Fibroblast of gingiva (primary cell): Measurements from ENCODE around the gene TOGARAM2.
"Not testable (repeated sequence)": the region's sequence is repeated elsewhere in the genome, so short reads cannot be mapped to it uniquely, and the experiment has no call there.

ENCODE experiments used
- DNase-seq: peaks from one replicate; pipeline ENCODE4 v3.0.0-alpha.2; 2011; ENCODE audit warnings: low read depth

The TOGARAM2 gene

DNA sequence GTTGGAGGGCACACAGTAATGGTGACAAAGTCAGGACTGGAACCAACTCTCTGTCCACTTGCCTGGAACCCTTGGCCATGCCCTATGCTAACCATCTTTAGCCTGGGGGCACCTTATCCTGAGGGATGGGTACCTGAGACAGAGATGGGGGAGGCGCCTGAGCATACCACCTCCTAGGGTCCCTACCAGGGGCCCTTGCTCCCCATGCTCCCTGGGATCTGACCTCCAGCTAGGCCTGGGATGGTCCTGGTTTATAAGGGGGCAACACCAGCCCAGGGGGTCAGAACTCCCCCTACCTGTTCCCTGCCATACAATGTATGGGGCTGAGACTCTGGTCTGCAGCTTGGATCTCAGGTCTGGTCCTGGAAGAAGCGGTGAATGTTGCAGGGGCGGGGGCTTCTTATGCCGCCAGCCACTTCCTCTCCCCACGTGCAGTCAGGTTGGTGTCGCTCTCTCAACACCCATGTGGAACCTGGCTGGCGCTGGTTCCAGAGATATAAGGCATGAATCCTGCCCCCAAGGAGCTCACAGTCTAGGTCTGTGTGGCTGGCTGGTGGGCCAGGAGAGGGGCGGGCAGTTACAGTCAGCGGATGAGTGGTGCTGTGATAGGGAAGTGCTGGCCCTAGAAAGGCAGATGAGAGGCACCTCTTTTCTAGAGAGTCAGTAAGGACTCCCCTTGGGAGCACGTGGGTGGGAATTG lies 3.8 kb upstream of the TOGARAM2 start:
- no peak for DNase-seq

DNA sequence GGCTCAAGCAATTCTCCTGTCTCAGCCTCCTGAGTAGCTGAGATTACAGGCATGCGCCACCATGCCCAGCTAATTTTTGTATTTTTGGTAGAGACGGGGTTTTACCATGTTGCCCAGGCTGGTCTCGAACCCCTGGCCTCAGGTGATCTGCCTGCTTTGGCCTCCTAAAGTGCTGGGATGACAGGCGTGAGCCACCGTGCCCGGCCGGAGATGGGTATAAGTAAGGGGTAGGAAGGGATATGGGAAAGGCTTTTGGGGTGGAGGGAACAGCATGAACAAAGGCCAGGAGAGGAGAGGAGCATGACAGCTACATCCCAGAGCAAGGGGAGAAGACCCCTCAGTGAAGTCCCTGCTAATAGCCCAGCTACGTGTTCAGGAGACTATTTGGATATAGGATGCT lies 3.1 kb upstream of the TOGARAM2 start:
- DNase-seq, result not testable (repeated sequence)

DNA sequence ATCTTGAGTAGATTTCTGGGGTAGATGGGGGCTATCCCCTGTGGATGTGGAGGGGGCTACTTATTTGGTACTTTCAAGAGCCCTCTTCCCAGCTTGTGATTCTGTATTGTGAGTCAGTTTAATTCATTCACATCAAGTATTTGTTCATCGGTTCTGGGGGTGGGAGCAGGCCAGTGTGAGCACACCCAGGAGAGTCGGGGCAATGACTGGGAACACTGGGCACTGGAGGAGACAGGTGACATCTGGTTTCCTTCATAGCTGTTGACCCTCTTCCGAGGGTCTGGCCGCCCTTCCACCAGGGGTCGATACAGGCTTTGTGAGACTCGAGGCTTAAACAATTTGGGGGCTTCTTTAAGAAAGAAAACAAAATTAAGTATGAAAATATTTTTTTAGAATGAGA lies 2.5 kb upstream of the TOGARAM2 start:
- no peak for DNase-seq

DNA sequence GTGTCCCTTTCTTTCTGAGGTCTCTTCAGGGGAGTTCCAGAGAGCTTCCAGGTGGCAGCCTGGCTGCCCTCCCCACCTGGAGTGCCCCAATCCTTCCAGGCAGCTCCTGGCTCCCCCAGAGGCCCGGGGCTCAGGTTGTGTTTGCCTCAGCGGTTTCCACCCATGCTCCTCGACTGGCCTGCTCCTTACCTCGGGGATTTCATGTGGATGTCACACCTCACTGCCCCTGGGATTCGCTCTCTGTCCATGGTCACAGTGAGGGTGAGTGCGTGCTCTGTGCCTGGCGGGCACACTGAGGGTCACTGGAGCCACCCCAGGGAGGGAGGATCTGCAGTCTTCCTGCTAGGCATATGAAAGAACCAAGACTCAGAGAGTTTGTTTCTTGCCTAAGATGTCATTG lies 2.1 kb upstream of the TOGARAM2 start:
- DNase-seq, result no peak

DNA sequence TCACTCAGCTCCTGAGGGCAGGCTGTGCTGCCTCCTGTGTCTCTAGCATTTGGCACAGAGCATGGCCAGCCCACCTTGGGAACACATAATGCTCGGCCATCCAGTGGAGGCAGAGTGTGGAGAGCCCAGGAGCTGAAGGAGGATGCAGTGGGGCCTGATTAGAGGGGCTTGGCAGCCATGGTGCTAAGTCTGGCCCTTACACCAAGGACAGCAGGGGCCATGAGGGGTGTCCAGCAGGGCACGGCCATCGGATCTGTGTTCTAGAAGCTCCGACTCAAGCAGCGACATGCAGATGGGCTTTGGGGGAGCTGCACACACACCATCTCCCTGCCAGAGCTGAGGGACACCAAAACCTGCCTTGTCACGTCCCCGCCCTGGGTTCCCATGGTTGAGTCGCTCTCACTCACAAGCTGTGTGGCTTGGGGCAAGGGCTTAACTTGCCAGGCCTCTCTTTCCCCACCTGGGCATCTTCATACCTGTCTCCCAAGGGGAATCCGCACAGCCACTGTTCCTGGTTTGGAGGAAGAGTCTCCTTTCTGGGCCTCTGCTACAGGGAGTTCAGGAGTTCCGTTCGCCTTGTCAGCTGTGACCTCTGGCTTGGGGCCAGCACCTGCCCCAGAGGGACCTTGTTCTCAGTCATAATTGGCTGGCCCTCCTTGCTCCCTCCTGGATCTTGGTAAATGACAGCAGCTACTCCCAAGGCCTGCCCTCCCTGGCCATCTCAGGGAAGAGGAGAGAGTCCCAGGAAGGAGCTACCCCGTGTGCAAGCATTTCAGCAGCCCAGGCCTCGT lies 1.3 kb upstream of the TOGARAM2 start:
- no peak for DNase-seq

DNA sequence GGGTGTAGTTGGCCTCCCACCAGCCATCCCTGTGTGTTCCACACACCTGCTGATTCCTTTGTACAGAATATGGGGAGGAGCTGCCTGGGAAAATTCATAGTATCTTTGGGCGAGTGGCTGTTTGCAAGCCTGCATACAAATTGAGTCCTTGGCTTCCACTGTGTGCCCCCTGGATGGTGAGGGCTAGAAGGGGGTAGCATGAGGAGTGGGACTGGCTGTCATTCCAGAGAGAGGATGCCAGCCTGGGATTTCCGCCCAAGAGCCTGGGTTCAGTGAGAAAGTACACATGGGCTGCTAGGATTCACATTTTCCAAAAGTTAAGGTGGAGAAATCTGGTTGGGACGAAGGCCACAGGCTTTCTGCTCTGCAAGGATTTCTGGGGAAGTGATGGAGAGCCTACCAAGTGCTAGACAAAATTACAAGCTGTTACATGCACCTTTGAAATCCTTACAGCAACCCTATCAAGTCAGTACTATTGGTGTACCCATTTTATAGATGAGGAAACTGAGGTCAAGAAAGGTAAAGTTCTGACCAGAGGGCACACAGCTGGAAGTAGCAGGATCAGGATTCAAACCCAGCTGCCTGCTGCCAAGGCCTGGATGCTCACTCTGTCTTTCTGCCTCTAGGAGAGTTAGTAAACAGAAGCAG lies 606 bp upstream of the TOGARAM2 start:
- DNase-seq, result peak; percentile 34

DNA sequence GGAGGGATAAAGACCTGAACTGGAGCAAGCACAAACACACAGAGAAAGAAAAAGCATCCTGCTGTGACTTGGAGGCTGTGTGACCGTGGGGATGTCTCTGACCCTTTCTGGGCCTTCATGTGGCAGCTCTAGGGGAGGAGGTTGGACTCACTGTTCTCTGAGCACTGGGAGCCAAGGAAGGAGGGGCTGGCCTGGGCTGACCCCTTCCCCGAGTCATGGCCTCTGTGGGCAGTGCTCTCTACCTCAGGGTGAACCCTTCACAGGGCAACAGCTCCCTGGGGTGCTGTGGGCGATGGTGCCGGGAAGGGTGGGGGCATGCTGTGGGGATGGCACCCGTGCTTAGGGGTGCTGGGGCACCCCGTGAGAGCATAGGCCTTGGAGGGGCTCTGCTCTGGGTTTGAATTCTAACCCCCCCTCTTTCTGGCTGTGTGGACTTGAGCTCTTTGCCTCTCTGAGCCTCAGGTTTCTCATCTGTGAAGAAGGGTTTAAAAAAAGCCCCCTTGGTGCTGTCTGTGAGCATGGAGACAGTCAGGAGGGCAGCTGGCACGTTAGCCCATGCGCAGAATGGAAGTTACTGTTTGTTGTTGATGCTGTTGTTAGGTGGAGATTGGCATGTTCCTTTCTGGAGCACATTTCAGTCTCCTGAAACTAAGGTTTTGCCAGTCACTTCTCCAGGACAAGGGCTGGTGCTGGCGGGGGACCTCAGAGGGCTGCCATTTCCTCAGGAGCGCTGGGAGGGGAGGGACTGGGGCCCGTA lies 700 bp downstream of the TOGARAM2 start:
- no peak for DNase-seq

DNA sequence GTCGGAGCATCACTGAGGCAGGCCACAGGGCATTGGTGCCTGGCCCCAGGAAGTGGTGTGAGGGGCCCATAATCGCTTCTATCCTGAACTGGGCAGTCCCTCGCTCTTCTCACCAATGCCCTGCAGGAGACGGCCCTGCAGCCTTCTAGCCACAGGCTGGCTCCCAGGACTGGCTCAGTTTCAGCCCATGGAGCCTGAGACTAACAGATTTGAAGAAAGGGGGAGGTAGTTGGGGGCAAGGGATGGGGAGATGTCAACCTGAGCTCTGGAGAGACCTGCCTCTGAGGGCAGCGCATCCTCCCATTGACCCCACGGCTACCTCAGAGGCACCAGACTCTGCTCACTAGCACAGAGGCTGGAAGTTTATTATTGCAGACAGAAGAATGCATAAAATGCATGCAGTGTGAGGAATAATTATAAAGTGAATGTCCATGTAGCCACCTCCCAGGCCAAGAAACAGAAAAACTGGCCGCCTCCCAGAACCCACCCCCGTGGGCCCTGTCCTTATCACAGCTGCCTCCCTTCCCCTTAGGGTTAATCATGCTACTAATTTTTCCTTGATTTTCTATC lies 1.4 kb downstream of the TOGARAM2 start:
- no peak for DNase-seq

DNA sequence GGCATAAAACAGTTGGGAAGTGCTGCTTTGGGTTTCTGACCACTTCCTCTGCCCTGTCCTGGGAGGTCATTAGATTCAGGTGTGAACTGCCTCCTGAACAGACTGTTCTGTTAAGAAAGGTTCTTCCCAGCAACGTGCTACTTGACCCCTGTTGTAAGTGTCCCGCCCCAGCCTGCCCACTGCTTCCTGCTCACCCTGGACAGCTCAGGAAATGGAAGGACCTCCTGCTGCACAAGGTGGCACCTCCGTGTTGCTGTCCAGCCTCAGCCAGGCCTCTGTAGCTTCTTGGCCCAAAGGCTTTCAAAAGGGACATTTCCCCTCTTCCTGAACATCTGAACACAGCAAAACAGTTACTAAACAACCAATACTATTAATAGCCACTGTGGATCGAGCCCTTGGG lies 5.3 kb downstream of the TOGARAM2 start:
- no peak for DNase-seq

DNA sequence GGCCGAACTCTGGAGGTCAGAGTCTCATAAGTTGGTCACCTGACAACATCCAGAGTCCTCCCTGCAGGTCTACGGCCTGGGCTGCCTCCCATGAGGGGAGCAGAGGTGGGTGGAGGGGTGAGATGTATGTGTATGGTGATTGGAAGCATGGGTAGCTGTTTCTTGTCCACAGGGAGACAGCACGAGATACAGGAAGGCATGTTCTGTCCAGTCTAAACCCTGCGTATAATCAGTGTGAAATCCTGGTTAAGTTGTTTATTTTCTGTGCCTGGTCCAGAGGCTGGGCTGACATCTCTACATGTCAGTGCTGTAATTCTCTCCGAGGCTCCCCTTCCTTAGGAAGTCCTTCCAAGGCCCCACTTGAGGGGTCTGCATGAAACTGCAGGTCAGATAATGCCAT lies 8.9 kb downstream of the TOGARAM2 start:
- no peak for DNase-seq

DNA sequence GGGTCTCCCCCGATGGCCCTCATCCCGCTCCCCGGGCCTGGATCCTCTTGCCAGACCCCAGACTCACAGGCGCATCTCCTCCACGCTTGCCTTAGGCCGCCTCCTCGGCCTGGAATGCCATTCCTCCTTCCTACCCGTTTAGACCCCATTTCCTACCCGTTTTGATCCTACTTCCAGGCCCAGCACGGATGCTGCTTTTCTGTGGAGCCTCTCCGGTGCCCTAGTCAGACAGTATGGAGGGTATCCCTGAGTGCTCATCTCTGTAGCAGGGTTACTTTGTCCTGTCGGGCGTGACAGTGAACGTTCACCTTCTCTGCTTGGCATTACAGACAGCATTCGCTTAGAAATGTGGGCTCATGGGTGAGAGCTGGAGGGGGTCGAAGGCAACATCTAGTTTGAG lies 9.3 kb downstream of the TOGARAM2 start:
- no peak for DNase-seq

DNA sequence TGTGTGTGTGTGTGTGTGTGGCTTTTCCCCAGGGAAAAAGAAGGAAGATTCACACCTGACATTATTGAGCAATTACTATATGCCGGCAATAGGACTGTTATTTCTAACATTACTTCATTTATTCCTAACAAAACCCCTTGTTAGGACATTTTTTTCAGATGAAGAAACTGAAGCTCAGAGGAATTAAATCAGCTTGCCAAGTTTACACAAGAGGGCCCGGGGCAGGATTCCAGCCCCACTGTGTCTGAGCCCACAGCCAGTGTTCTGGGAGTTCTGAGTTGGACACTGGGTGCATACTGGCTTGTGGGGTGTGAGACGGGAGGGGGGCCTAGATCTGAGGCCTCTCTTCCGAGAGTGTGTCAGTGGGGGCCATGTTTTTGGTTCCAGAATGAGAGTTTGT lies 9.9 kb downstream of the TOGARAM2 start:
- DNase-seq, result peak; percentile 67

DNA sequence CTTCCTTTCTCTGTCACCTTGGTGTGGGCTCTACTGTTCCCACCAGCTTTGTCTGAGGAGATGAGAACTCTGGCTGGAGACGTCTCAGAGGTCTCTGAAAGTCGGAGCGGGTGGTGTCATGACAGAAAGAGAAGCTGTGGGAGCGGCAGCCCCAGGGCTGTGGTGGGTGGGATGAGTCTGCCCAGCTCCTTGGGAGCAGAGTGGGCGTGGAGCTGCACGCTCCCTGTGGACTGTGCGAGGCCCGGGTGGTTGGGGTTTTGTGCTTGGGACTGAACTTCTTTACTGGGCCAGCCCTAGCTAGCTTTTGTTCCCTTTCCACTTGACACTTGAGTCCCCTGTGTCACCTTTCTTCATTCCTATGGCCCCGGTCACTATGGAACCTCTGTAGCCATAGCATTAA lies 10.4 kb downstream of the TOGARAM2 start:
- no peak for DNase-seq

DNA sequence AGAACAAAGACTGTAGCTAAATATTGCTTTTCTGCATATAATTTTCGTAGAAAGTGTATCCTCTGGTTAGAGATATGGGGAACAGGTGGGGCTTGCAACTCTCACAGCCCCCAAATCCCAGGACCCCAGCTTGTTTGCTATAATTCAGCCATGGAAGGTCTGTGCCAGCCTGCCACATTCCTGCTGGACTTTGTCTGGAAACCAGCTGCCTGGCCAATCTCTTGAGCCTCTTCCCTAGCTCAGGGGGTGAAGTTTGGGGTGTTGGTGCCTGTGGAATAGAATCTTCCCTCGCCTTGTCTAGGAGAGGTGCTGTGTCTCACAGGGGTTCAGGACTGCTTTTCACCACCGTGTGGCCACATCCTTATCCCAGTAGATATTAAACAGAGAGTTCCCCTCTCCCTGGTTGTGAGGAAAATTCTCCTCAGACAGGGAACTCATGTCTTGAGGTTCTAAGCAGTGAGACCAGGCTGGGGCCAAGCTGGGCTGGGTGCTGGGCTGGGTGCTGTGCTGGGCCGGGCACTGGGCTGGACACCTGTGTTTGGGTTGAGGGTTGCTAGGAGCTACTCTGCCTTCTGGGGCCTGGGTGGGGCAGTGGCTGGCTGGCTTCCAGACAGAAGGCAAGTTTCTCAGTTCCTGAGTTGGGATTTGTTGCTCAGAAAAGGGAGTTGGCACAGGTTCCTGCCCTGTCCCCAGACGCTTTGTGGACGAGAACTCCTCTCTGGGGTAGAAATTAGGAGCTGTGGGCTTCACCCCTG lies 12.3 kb downstream of the TOGARAM2 start:
- DNase-seq, result no peak

DNA sequence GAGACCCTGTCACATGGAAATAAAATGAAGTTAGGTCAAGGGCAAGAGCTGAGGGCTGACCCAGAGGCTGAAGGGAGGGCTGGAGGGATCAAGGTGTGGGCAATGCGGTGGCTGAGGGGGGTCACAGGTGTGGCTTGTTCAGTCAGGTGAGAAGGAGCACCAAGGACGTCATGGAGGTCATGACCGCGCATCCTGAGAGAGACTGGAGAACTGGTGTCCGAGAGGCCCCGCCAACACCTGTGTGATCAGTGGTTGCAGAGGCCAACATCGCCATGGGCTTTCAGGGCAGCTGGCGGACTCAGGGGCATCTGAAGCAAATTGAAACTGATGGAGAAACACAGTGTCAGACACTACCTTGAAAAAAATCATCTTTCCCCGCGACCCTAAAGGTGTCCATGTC lies 13.0 kb downstream of the TOGARAM2 start:
- no peak for DNase-seq

DNA sequence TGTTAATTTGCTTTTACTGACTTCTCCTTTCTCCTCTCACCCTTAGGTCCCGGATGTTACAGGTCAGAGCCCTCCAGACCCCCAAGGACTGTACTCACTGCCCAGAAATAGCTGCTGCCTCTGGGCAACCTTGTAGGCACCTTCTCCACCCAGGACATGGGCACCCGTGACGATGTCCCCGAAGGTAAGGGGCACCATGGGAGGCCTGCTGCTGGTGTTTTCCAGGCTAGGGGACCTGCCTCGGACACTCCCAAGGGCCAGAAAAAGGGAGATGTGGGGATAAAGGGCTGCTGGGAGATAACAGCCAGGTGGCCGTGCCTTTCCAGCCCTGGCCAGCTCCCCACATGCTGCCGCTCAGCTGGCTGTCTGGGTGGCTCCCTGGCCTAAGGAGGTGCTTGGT lies 13.6 kb downstream of the TOGARAM2 start:
- DNase-seq, result no peak

DNA sequence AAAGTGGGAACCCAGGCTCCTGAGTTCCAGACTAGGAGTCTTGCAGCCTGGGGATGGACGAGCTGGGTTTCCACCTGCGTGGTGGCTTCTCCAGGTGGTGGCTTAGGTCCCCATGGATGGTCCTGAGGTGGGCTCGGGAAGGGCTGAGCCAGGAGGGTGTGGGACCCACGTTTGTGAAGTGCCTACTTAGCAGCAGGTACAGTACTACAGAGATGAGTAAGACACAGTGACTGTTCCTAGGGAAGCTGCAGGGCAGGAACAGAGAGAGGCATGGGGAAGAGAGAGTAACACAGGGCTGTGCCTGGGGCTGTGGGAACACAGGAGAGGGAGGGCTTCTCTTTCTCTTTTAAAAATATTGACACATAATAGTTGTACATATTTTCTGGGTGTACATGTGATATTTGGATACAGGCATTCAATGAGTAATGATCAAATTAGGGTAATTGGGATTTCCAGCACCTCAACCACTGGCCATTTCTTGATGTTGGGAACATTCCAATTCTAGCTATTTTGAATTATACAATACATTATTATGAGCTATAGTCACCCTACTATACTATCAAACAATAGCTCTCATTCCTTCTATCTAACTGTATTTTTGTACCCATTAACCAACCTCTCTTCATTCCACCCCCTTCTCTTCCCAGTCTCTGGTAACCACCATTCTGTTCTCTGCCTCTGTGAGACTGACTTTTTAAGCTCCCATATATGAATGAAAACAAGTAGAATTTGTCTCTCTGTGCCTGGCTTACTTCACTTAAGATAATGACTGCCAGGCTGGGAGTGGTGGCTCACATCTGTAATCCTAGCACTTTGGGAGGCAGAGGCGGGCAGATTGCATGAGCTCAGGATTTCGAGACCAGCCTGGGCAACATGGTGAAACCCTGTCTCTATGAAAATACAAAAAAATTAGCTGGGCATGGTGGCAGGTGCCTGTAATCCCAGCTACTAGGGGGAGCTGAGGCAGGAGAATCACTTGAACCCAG lies 15.0 kb downstream of the TOGARAM2 start:
- DNase-seq, result no peak

DNA sequence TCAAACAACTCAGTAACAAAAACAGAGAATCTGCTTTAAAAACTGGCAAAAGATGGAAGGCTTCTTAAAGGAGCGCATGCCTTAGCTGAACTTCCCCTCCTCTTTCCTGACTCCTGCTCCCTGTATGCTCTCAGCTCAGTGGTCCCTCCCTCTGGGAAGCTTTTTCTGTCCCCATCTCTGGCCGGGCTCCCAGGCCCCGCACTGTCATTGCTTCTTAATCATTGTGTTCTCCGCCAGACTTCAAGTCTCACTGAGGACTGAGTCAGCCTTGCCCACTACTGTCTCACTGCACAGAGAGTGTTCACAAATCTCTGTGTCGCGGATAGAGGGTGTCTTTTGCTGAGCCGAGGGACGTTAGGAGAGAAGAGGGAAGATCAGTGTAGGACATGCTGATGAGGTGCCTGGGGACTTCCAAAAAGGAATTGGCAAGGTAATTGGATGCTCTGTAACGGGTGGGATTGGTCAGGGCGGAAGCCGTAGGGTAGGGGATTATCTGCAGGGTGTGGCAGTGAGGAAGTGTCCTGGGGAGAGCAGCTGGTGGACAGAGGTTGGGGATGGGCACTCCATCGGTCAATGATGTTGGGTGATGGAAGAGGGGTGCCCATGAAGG lies 16.2 kb downstream of the TOGARAM2 start:
- DNase-seq, result no peak

DNA sequence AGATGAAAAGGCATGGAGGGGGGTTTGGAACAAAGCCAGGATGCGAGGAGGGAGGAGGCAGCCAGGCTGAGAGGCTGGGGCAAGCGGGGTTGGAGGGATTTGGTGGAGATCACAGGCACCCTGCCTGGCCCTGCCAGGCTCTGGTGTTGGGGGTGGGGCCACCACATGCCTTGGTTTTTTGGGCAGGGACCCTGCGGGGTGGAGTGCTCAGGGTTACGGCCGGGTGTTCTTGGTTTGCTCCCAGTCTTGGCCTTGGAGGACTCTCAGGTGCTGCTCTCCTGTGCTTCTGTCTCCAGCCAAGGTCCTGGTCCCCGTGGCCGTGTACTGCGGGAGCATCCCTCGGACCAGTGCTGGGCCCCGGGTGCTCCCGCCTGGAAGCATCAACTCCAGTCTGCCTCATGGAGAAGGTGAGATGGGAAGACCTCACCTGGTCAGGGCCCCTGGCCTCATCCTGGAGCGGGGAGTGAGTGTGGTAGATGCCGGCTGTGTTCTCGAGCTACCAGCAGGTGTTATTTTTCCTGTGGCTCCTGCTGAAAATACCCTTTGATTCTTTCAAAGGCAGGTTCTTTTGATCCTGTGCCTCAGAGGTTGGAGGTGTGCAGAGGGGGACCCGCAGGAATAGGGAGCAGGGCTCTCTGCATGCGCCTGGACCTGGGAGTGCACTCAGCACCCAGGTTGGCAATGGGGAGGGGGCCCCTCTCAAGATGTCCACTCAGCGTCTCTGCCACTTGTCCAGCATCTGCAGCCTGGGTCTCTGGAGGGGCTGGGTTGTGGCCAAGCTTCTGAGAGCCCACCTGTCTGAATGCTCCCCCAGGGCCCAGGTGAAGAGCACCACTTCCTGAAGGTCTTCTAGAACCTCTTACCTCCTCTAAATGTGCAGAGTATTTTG lies 17.0 kb downstream of the TOGARAM2 start:
- DNase-seq, result no peak
